Pulmonary artery endothelial cell (primary cell): ENCODE measurements around the gene SLC35E2B. TPM values are rescaled to one million over a fixed set of nuclear protein-coding genes. Genes with fewer than 3 reads are reported as not detected.
"Not testable (repeated sequence)": the region's sequence is repeated elsewhere in the genome, so short reads cannot be mapped to it uniquely, and the experiment has no call there.

Experiments used
- DNase-seq: peaks from one replicate; pipeline ENCODE4 v3.0.0-alpha.2; 2011; ENCODE audit warnings: low read depth, low spot score
- total RNA-seq: library from RNA; depleted of rRNA; stranded (reverse); fragments of >200 nt; gene quantifications from 2 replicates; pipeline ENCODE4 v1.2.3, GENCODE V29; 2014

SLC35E2B gene
- total RNA-seq, result 20.6 and 21.8 TPM in 2 replicates

- peak; percentile 68 for DNase-seq
Measured at GRCh38 chr1:1692714-1693647, at the start of gene SLC35E2B. SLC35E2B (minus strand) TSS chr1:1692795; CDS start chr1:1676699, 16,096 bp downstream.

- peak; percentile 35 for DNase-seq
Measured at GRCh38 chr1:1741013-1741412, 48.4 kb upstream of the SLC35E2B start.

GRCh38 chr1:1738799-1739337 is 46.3 kb upstream of the SLC35E2B start:
- not testable (repeated sequence) for DNase-seq

- DNase-seq, result not testable (repeated sequence)
Measured at GRCh38 chr1:1737675-1738590, 45.3 kb upstream of the SLC35E2B start.

- DNase-seq, result no peak
Measured at GRCh38 chr1:1732381-1732780, 39.8 kb upstream of the SLC35E2B start.

GRCh38 chr1:1730870-1731269 is 38.3 kb upstream of the SLC35E2B start:
- DNase-seq, result no peak

GRCh38 chr1:1730230-1730629 is 37.6 kb upstream of the SLC35E2B start:
- DNase-seq, result not testable (repeated sequence)

- not testable (repeated sequence) for DNase-seq
Measured at GRCh38 chr1:1729116-1729816, 36.7 kb upstream of the SLC35E2B start.

GRCh38 chr1:1728308-1729005 is 35.9 kb upstream of the SLC35E2B start:
- DNase-seq, result not testable (repeated sequence)

- DNase-seq, result not testable (repeated sequence)
Measured at GRCh38 chr1:1727131-1727651, 34.6 kb upstream of the SLC35E2B start.

- DNase-seq, result not testable (repeated sequence)
Measured at GRCh38 chr1:1726088-1726487, 33.5 kb upstream of the SLC35E2B start.

- peak; percentile 99 for DNase-seq
Measured at GRCh38 chr1:1724035-1724864, 31.7 kb upstream of the SLC35E2B start, which contains the start of gene CDK11A. CDK11A (minus strand) TSS chr1:1724357; CDS start chr1:1722818, 1,539 bp downstream.

- DNase-seq, result no peak
Measured at GRCh38 chr1:1721201-1721600, 28.6 kb upstream of the SLC35E2B start.

GRCh38 chr1:1715109-1715883 is 22.7 kb upstream of the SLC35E2B start:
- DNase-seq, result not testable (repeated sequence)

GRCh38 chr1:1707897-1708296 is 15.3 kb upstream of the SLC35E2B start:
- DNase-seq, result not testable (repeated sequence)

- DNase-seq, result not testable (repeated sequence)
Measured at GRCh38 chr1:1707241-1707640, 14.6 kb upstream of the SLC35E2B start.

GRCh38 chr1:1705623-1706022 is 13.0 kb upstream of the SLC35E2B start:
- not testable (repeated sequence) for DNase-seq
